Activated effector memory CD4-positive, alpha-beta T cell treated with anti-CD3 and anti-CD28 coated beads, Interleukin-2, amount 50 U/mL, for 16 hours (primary cell): Measurements from ENCODE around the gene UNC5B.

ENCODE experiments used
- DNase-seq: peaks from one replicate; pipeline ENCODE4 v3.0.0-alpha.2; 2020

UNC5B gene

DNA sequence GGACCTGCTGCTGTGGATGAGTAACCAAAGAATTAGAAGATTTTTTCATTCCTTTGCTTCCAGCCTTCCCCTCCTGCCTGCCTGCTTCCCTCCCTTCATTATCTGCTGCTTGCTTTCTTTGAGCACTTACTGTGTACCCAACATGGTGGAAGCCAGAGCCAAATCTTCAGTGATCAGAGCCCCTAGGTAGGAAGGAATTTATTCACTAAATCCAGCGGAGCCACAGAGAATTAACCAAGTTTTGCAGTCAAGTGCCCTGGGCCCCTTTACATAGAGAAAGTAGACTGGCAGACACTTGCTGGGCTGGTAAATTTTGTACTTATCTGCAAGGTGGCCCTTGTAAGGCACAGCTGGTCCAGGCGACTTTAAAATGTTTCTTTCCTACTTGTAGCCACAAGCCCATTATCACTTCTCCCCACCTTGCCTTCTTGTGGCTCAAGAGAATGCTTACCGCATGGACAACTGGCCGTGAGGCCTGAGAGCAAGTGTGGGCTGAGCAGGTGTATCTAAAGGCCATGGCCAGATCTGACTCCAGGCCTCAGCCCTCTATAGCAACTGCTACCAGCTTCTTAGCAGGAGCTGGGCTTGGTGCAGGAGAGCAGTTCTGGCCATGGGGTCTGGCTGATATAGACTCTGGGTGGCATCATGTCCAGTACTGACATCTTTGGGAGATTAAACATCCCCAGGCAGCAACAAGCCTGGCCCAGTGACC lies 11.1 kb downstream of the UNC5B start:
- DNase-seq: no peak

DNA sequence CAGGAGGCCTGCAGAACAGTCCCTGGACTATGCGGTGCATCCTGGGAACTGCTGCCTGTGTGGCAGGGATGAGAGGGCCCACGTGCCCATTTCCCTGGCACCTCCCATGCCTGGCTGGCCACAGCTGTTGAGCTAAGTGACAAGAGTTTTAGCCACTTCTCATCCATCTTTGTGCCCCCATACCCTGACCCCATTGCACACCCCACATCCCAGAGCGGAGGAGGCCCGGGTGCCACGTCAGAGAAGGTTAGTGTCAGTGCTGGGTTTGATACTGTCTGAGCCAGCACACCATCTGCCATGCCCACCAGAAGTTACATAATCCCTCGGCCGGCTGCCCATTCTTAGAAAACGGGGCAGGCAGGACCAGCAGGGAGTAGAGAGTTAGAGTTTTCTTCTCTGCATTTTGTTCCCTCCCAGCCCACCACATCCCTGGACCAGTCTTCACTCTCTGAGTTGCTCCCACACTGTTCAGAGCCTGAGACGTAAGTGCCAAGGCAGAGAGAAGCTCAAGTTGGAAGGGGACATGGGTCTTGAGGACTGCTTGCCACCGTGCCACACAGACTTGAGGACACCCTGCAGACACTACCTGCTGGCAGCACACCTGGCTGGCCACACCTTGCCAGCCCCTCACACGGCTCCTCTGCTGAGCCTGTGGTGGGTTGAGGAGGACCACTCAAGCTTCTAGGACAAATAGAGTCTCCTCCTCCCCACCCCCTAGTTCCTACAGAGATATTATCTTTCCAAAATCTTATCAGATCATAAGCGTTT lies 13.1 kb downstream of the UNC5B start:
- no peak for DNase-seq

DNA sequence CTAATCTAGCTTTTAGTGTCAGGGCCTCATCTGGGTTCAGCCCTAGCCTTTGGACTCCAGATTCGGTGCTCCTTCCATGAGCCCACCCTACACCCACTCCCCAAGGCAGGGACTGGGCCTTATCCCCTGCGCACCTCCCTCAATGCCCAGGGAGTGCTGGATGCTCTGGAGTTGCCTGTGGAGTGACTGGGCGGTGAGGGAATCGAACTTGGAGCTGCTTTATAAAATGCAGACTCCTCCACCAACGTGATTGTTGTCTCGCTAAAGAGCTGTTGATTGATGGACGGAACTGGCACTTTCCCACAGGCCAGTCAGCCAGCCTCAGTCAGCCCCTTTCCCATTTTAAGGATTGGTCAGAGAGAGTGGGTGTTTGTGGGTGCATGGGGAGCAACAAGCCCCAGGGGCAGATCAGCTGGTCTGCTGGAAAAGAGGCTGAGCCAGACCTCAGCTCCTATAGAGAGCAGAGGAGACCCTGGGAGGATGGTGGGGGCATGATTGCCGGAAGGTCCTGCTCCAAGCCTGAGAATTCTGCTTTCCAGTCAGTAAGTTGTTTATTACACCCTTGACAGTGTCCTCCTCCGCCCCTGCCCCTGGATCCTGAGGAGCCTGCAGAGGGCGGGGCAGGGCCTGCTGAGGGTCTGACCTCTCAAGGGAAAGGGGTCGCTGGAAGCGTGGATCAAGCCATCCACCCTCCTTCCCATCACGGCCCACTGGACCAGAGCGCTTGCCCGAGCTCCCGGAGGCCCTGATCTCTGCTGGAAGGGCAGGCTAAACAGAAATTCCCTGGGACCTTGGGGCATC lies 16.7 kb downstream of the UNC5B start:
- DNase-seq: no peak

DNA sequence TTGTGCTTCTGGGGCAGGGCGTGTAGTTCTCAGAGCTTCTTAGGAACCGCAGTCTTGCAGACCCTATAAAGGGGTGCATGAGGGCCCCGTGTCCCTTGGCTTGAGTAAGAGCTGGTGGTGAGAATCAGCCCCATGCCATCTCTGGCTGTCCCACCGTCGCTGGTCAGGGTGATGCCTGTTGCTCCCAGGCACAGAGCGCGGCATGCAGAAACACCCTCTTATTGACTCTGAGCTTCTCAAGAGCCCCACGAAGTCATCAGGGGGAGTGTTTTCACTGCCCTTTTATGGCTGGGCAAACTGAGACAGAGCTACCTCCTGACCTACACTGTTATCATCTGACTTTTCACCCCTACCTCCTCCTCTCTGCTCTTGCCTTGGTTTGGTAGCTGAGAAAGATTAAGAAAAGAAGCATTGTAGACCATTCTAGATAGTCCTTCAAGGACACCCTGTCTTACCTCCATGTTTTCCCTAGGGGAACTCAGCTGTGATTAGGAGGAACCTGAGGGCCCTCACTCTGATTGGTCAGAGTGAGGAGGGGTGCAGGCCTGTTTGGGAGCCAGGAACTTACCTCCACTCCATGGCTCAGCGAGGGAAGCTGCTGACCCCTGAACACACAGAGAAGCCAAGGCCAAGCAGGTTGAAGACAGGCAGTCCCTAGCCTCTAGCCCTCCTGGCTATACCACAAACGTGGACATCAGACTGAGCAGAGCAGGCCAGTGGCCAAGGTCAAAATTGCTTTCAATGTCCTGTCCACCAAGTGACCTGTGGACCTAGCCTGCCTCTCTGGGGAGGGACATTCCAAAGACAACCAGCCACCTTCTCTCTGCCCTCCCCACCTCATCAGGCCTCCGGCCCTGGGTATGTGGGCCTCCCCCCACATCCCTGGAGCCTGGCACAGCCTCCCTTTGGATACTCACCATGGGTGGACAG lies 17.6 kb downstream of the UNC5B start:
- DNase-seq: no peak

DNA sequence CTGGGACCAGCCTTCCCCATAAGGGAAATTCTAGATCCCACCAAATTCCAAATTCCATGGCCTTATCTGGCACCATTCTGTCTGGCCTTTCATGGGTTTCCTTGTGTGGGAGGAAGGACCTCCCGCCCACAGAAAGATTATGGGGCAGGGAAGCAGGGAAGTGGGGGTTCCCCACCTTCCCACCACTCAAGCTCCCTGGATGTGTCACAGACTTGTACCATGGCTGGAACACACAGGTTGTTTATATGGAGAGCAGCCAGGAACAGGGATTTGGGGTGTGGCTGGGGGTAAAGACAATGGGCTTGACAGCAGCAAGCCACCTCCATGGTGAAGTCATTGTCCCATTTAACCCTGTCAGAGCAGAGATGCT lies 18.3 kb downstream of the UNC5B start:
- DNase-seq: no peak

DNA sequence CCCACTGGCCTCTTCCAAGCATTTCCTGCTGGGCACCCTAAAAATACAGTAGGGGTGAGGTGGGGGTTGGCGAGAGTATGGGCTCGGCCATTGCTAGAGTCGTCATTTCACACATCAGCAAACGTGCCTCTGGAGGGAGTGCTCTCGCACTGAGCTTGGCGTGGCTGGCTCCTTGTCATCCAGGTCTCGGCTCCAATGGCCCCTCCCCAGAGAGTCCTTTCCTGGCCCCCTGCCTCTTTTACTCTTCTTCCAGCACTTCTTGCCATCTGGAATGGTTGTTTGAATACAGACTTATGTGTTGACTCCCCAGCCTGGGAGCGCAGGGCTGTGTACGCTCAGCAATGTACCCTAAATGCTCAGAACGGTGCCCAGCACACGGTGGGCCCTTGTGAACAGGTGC lies 18.8 kb downstream of the UNC5B start:
- no peak for DNase-seq

DNA sequence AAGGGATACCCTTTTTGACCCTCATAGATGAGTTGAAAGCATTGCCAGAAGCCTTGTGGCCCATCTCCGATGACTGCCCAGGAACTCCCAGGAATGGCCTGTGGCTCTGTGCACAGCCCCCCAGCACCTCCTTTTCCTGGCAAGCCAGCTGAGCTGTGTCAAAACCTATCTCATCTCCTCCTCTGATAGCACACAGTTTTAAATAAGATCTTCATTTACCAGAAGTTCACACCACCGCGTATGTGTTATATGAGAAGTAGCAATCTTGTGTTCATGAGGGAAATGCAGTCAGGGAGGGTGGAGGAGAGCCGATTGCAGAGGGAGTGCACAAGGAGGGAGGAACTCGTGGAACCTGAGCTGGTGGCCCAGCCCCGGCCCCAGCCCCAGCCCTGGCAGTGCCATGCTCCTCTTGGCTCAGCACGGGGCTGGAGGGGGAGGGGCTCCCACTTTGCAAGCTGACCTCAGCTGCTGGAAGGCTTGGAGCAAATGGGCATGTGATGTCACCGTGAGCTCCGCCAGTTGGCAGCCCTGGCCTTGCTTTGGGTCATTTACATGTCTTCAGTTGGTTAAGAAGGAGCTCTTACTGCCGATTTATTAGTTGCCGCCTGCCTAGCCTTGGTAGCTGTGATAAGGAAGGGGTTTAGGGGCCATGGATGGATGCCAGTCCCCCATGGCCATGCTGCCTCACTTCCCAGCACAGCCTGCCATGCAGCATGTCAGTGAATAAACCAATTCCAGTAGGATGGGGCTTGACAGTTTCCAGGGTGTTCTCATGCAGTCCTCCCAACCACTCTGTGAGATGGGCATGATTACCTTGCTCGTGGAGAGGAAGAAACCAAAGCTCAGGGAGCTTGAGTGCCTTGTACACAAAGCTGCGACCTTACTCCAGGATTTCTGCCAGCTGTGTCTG lies 20.0 kb downstream of the UNC5B start:
- DNase-seq: no peak

DNA sequence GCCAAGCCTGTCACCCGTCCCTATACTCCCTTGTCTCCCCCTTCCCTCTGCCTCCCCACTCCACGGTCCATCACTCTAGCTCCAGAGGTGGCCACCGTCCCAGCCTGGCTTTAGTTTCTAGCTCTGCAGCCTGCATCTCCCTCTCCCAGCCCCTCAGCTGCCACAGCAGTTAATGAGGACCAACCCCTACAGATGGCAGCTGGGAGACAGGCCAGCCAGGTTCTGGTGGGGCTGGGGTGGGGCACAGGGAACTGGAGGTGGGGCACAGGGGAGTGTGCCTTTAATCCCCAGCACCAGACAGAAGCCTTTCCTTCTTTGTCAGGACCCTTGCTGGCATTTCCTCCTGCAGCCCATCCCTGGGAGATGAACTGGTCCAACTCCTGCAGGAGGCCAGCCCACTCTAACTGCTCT lies 21.1 kb downstream of the UNC5B start:
- no peak for DNase-seq

DNA sequence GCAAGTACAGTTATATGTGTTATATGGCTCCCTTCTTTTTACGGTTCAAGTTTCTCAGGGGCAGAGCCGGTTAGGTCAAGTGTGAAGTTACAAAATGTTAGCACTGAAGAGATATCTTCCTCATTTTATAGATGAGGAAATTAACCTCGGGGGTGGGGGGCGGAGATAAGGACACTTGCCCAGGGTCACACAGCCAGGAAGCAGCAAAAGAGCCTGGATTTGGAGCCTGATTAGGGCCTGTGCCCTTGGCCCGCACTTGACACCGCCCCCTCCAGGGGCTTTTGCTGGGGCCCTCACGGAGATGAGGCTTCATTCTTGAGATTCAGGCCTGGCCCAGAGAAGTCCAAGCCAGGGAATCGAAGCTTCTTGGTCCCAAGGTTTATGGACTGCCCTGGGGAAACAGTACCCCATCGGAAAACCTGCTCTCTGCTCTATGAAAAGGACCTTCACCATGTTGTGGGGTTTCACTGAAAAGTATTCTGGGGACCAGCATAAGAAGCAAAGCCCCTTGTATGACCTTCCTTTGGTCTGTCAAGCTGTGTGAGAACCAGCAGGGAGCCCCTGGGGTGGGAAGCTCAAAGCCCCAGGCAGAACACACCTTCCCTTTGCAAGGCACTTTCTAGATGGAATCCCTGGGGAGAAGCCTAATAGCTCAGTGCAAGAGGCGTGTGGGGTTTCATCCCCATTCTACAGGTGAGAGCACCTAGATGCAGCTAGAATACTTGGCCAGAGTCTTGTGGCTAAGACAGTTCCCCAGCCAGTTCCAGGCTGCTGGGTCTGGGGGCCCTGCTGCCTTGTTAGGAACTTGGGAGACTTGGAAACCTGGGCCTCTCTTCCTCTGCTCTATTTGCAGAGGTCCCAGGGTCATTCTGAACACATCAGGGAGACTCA lies 21.9 kb downstream of the UNC5B start:
- no peak for DNase-seq

DNA sequence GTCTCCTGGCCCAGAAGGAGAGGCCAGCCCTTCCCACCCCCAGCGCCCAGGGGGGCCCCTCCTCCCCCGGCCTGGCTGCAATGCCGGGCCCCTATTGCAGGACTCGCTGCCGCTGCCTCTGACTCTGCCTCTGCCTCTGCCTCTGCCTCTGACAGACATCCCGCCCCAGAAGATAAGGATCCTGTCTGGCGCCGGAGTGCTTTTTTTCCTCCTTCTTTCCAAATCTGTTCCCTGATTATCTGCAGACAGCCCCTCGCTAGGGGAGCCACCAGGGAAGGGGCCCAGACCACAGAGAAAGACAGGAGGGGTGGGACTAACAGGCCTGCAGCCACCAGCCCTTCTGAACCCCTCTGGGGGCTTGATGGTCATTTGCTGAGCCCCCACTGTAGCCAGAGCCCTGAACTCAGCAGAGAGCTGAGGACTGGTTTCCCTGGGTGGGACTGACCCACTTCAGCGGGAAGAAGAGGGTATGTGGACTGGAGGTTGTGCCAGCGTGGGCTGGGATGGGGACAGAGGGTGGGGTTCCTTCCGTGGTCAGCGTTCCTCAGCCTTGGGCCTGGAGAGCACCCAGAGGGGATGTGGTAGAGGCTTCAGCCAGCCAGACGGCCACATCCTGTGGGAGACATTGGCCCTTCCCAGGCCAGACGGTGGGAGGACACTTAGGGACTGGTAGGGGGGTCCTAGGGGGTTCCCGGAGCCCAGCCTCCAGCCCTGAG lies 22.8 kb downstream of the UNC5B start:
- no peak for DNase-seq

DNA sequence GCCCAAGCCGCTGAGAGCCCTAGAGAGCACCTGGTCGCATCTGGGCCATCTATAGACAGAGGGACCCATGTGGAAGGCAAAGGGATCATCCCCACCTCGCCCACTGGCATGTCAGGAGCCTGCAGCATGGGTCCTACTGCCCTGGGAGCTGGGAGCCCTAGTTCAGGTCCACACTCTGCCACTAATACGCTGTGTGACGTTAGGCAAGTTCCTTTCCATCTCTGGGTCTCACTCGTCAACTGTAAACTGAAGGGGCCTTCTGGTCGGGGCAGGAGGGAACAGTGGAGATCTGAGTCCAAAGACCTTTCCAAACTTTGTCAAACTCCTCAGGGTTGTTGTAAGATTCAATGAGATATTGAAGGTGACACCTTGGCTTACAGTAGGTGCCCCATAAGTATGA lies 23.4 kb downstream of the UNC5B start:
- DNase-seq: no peak

DNA sequence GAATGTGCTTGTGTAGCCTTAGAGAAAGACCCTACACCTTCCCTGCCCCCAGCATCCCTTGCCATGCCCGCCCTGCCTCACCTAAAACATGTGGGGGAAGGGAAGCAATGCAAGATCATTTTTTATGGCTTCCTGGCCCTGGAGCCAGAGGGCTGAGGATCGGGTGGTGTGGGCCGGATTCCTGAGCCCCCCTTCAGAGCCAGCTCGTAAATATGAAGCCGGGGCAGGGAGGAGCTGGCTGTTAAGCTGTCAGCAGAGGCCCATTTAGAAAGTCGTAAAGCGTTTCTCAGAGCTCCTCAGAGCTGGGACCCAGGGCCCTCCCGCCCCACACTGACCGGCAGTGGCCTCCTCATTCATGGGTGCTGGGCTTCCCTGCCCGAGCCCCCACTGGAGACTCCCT lies 23.9 kb downstream of the UNC5B start:
- no peak for DNase-seq

DNA sequence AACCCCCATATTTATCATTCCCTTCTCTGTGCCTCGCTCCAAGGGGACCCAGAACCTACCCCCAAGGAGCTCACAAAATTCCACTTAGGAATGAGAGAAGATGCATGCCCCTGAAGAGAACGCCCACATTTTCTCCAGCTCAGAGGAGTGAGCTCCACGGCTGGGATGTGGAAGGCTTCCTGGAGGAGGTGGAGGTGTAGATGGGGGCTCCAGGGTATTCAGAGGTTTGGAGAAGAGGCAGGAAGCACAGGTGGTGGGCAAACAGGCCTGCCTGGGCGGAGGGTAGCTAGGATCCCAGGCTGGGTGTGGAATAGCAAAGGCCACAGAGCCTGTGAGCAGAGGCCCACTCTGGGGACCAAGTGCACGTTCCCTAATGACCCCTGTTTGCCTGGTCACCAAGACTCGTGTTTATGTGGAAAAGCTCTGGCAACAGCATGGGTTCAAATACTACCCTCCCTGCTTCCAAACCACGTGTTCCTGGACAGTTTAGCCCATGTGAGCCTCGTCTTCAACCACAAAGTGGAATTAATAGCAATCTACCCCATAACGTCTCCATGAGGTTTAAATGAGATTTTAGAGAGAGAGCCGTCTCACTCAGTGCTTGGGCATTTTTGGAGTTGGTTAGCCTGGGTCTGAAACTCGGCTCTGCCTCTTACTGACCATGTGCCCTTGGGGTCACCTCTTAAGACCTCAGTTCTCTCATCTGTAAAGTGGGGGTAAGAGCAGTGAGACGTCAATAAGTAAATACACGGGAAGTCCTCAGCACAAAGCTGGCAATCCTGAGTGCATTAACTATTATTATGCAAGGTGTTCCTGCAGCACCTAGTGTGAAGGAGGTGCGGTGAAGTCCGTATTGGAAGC lies 24.7 kb downstream of the UNC5B start:
- no peak for DNase-seq

DNA sequence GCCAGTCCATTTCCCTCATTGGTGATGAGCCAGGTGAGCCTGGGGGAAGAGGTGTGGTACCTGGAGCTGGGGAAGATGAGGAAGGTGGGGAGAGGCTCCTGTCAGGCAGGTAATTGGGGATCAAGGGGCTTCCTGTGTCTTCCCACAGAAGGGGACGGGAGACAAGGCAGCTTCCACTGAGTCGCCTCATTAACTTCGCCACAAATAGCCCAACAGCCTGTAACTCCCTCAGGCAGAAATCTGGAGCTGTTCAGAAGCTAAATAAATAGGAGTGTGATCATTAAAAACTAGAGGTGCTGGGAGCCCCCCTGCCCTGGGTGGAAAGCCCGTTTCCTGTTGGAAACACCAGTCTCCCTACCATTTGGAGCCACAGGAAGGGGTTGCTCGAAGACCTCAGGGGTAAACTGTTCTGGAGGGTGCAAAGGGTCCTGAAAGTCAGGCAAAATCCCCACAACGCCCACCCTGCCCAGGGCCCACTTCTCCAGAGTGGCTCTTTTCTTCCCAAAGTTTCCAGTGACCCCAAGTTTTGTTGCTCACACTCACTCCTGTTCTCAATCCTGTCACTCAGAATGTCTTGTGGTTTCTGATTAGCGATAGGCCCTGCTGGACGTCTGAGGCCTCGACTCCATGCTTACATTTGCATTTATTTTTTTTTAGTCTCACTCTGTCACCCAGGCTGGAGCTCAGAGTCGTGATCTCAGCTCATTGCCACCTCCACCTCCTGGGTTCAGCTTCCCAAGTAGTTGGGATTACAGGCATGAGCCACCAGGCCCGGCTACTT lies 25.7 kb downstream of the UNC5B start:
- DNase-seq: no peak

DNA sequence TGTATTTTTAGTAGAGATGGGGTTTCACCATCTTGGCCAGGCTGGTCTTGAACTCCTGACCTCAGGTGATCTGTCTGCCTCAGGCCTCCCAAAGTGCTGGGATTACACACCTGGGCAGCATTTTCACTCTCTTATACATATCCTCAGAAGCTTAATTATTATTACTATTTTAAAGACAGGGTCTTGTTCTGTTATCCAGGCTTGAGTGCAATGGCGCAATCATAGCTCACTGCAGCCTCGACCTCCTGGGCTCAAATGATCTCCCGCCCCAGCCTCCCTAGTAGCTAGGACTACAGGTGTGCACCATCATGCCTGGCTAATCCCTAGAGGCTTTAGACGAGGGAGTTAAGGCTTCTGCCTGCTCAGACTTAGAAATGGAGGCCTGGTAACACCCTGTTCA lies 26.3 kb downstream of the UNC5B start:
- DNase-seq: no peak

DNA sequence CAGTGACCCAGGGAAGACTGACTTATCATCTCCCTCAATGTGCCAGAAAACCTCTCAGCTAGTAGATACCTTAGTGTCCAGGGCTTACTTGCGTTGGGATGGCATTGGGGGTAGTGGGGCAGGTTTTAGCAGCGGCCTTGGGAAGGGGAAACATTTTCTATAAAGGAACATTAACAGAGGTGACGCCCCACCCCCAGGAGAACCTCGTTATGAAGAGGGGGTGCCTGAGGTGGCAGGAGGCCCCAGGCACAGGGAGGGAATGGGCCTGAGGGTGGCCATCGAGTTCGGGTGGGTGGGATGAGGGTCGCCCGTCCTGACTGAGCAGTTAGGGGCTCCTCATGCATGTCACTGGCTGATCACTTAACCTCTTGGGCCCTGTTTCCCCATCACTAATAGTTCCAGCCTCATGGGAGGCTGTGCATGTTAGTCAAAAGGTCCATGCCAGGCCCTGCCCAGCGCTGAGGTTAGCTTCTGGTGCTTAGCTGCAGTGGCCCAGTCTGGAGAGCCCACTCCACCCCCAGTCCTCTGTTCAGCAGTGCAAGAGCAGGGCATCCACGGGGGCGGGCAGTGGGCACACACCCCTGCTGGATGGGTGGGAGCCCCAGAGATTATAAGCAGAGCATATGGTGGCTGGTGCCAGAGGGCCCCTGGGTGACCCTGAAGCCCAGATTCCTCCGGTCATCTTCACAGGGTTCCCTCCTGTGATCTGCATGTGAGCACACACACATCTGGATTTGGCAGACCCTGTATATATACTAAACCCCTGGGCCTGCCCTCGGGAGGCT lies 27.0 kb downstream of the UNC5B start:
- DNase-seq: no peak
